Pancreas (tissue), 10 donors: Measurements from ENCODE around the gene NRGN. TPM values are rescaled to one million over a fixed set of nuclear protein-coding genes. Genes with fewer than 3 reads are reported as not detected.

ENCODE experiments used
- ATAC-seq, 4 donors: fragments of 200-7000 bp; cut with Tn5 transposase; one replicate each; pipeline versions ENCODE4 v1.8.0 to v1.9.1; 2020; ENCODE audit warnings: mild to moderate bottlenecking in 4 of 4, moderate library complexity in 4 of 4
- DNase-seq, 6 donors: peaks; one replicate each; pipeline ENCODE4 v3.0.0-alpha.2; 2020
- FAIRE-seq: peaks from 2 replicates; lab custom pipeline; 2012; peaks lifted over from hg19 to GRCh38; lab: Jason Lieb, UNC
- H3K27ac ChIP-seq, 4 donors: fragments of 200-600 bp; sonication (generic); 1 replicate in 3 of 4; 2 replicates in 1 of 4; pipeline versions ENCODE4 v1.5.0 to v1.8.0; 2020
- H3K27me3 ChIP-seq, 4 donors: fragments of 200-600 bp; one replicate each; pipeline ENCODE4 v1.8.0; 2021
- H3K36me3 ChIP-seq, 3 donors: fragments of 200-600 bp; sonication (generic) in 1 of 3; one replicate each; pipeline versions ENCODE4 v1.5.0 to v1.8.0; 2020 to 2021
- H3K4me1 ChIP-seq, 3 donors: fragments of 200-600 bp; one replicate each; pipeline ENCODE4 v1.8.0; 2021
- H3K4me3 ChIP-seq, 4 donors: fragments of 200-600 bp; sonication (generic) in 2 of 4; one replicate each; pipeline versions ENCODE4 v1.5.0 to v1.8.0; 2020 to 2021
- H3K9me3 ChIP-seq, 4 donors: fragments of 200-600 bp; one replicate each; pipeline ENCODE4 v1.8.0; 2021
- CTCF ChIP-seq, 4 donors: fragments of 200-600 bp; sonication (generic) in 3 of 4; IDR thresholded peaks; one replicate each; pipeline versions ENCODE4 v1.5.0 to v1.8.0; 2021; ENCODE audit warnings: antibody characterized with exemption in 4 of 4
- WGBS, 2 donors: extraction: QIAGEN DNeasy Blood & Tissue Kit; methylation state at CpG; one replicate each; pipeline ENCODE4 v1.1.7; 2013; 5-methylcytosine and 5-hydroxymethylcytosine counted together
- intact Hi-C, 3 donors: fragments of 100-400 bp; cut with DNase I; formaldehyde crosslinking; loops; one replicate each; pipeline versions ENCODE4 v1.11.1 to v1.14.2; 2022
- polyA plus RNA-seq, 2 donors: library from polyadenylated mRNA; stranded (reverse); fragments of 200-250 nt; gene quantifications; one replicate each; pipeline ENCODE4 v1.2.3, GENCODE V29; 2013
- total RNA-seq, 6 donors: library from RNA; stranded (reverse); fragmentation: NEBNext Ultra II Directional in 4 of 6; extraction: Animal tissue kit (Norgen Biotek cat#: 25700) in 4 of 6; gene quantifications; one replicate each; pipeline versions ENCODE4 v1.2.1 to v1.2.4, GENCODE V29; 2021 to 2023
- donor health status: healthy with polysubstance abuse.
- donor health status: DM: no; HTN: no; CAD: no; lungs with moderate emphysema.
- donor health status: DM: no; HTN: no; CAD: no.
- donor health status: control.
- donor health status: control.
- donor health status: Bipolar disorder and iron deficiency.
- donor health status: DM: yes; HTN: yes; CAD: no.
- donor health status: DM: no; HTN: no; CAD: no.
- donor health status: DM: no; HTN: no; CAD: no.
- donor health status: DM: yes; HTN: yes; CAD: no.

NRGN gene
- total and polyA plus RNA-seq, 8 donors = 0.24 to 3.7 (median 1.5) TPM; not detected in 1

DNA sequence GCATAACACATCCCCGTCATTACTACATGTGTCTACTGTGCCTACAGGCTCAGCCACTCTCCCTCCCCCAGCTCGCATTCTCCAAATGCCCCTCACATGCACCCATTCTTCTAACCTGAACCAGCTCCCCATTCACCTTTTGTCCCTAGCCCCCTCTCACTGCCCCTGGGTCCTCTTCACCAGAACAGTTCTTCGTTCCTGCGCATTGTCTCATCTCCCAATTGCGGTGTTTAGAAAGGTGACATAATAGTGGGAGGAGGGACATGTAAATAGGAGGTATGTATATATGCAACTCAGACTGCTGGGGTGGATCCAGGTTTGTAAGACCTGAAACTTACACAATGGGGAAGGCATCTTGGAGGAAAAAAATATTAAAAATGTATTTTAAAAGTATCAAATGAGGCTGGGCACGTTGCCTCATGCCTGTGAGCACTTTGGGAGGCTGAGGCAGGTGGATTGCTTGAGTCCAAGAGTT lies 17.0 kb downstream of the NRGN start:
- Histone ChIP-seq H3K4me1 (peaks cover 4 to 10% (median 8%) of the 10 kb centered on the region in 3 donors), H3K36me3 (no peaks in the 10 kb centered on the region), H3K27ac (no peak overlapping the region), H3K4me3 (no peak overlapping the region), H3K27me3 (peaks cover 0 to 7% (median 1%) of the 10 kb centered on the region in 4 donors), H3K9me3 (no peaks in the 10 kb centered on the region)
- no peak for TF ChIP-seq CTCF (IDR thresholded peaks at IDR 0.05)
- ATAC-seq = no peak
- WGBS, 2 donors = 48 to 53% methylated on average over 6 of the region's 6 CpGs
- intact Hi-C loops = loop anchor here in 1 of 3 donors (10.0 kb wide), 1 partner anchor 92 kb away; no protein-coding TSS in a partner anchor
- DNase-seq = no peak
- FAIRE-seq = no peak

- WGBS, 2 donors = 58 to 63% methylated on average over 3 of the region's 3 CpGs
- Histone ChIP-seq H3K36me3 (no peaks in the 10 kb centered on the region), H3K27me3 (peaks cover 0 to 7% (median 1%) of the 10 kb centered on the region in 4 donors), H3K4me3 (no peak overlapping the region), H3K27ac (no peak overlapping the region), H3K4me1 (peaks cover 4 to 10% (median 8%) of the 10 kb centered on the region in 3 donors), H3K9me3 (no peaks in the 10 kb centered on the region)
- TF ChIP-seq CTCF (IDR thresholded peaks at IDR 0.05) = no peak
- DNase-seq = no peak
- ATAC-seq = no peak
- no peak for FAIRE-seq
- intact Hi-C loops = loop anchor here in 1 of 3 donors (10.0 kb wide), 1 partner anchor 93 kb away; no protein-coding TSS in a partner anchor
These were observed 17.6 kb downstream of the NRGN start for GRCh38 chr11:124757320-124757719.

DNA sequence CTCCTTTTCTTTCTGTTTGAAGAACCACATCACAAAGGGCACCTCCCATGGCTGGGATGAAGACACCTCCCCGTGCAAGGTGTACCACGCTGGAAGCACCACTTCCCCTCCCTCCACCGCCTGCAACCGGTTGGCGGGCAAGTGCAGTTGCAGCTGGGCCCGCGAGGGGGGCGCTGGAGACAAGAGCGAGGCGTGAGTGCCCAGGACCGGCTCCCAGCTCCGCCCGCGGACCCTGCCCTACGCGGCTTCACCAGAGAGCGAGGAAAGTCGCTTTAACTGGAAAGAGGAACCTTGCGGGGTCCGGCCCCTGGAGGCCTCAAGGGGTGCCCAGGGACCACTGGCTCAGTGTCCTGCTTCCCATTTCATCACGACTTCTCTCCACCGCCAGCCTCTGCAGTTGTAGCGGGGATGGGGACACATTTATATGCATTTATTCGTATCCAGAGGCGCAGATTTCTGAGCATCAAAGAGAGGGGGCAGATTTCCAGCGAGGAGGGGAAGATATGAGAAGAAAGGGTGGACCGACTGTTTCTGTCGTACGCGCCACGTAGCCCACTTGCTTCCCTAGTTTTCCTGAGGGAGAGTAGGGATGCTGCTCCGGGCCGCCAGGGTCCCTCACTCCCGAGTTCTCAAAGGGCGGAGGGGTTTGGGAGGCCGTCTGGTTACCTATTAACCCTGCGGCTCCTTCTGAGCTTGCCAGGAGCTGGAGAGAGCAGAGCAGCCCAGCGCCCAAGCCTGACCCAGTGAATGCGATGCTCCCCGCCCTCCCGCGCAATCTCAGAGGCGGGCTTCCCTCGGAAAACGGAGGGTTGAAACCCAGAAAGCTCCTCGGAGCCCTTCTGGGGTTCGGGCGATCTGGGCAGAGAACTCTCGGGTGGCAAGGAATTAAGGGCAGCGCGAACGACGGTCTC lies 18.9 kb downstream of the NRGN start:
- H3K9me3 ChIP-seq = no peaks in the 10 kb centered on the region
- peaks cover 7 to 13% (median 9%) of the 10 kb centered on the region in 3 donors for H3K4me1 ChIP-seq
- H3K27me3 ChIP-seq = peaks cover 0 to 7% (median 1%) of the 10 kb centered on the region in 4 donors
- ATAC-seq (peak; percentile 76 to 92 (median 84)), FAIRE-seq (no peak), DNase-seq (peak; percentile 64 to 90 (median 80))
- intact Hi-C loops = loop anchor here in 1 of 3 donors (10.0 kb wide), 1 partner anchor 94 kb away; no protein-coding TSS in a partner anchor
- H3K4me3 ChIP-seq = peak overlapping the region in 2 of 4 donors; percentile 10 to 36
- H3K36me3 ChIP-seq = no peaks in the 10 kb centered on the region
- peak; percentile 59 to 68 (median 65) for TF ChIP-seq CTCF (IDR thresholded peaks at IDR 0.05)
- peak overlapping the region in 2 of 4 donors; percentile 9 to 27 for H3K27ac ChIP-seq
- 4 to 5% methylated on average over 53 of the region's 53 CpGs for WGBS, 2 donors

DNA sequence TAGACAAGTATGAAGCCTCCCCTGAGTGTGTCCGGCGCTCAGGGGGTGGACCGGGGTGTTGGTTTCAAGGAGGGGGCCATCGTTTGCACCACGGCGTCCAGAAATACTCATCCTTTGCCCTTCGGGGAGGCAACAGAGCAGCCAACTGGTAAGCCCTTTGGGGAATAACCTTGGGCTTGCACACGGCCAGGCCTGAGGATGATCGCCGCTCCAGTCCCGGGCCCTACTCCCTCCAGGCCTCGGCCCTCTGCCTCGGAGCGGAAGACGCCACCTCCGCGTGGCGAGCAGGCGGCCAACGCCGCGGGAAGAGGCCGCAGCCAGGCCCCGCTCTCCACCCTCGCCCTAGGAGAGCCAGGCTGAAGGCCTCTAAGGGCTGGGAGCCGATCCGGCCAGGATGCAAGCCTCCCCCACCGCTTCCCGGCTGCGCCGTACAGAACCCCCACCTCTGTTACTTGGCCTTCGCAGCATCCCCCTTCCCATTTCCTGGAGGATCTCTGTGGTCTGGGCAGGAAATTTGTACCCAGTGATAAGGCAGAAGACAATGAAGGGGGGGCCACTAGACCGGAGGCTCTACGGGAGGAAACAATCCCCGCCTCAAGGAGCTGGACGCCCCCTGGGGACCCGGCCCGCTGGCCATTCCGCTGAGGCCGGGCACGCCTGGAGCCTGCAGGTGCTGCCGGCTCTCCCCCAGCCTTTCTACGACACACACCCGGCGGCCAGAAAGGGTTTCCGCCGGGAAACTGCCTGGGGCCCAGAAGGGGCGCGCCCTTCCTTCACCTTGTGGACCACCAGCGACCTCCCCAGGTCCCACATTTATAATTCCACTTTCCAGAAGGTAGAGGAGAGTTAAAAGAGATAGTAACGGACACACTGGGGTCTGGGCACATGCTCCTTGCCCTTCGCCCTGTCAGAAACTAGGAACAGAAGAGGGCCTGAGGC lies 19.8 kb downstream of the NRGN start:
- no peak for ATAC-seq
- Histone ChIP-seq H3K36me3 (no peaks in the 10 kb centered on the region), H3K4me3 (peak overlapping the region in 2 of 4 donors; percentile 10 to 36), H3K27ac (peak overlapping the region in 1 of 4 donors; percentile 47), H3K27me3 (peaks cover 0 to 7% (median 1%) of the 10 kb centered on the region in 4 donors), H3K4me1 (peaks cover 9 to 17% (median 14%) of the 10 kb centered on the region in 3 donors), H3K9me3 (no peaks in the 10 kb centered on the region)
- no peak for TF ChIP-seq CTCF (IDR thresholded peaks at IDR 0.05)
- DNase-seq = peak in 1 of 6 donors; percentile 61
- FAIRE-seq = no peak
- intact Hi-C loops = loop anchor here in 1 of 3 donors (10.0 kb wide), 1 partner anchor 95 kb away; no protein-coding TSS in a partner anchor
- WGBS, 2 donors = 33 to 37% methylated on average over 52 of the region's 52 CpGs
